AG10803 (cell line): ENCODE data around the gene UBXN10.
A peak's percentile ranks its signal among the peaks of the same experiment; 100 is the strongest.

Source experiments
- DNase-seq: peaks from one replicate; pipeline ENCODE4 v3.0.0; 2010; ENCODE audit warnings: low read depth
- H3K4me3 ChIP-seq: 2 replicates; pipeline ENCODE4 v1.5.1; 2011; ENCODE audit warnings: mild to moderate bottlenecking, low read length, control low read depth
- CTCF ChIP-seq: conservative IDR thresholded peaks from 2 replicates; pipeline ENCODE4 v1.5.1; 2011; ENCODE audit warnings: mild to moderate bottlenecking, low read length, control low read depth, inconsistent platforms

Gene UBXN10

DNA sequence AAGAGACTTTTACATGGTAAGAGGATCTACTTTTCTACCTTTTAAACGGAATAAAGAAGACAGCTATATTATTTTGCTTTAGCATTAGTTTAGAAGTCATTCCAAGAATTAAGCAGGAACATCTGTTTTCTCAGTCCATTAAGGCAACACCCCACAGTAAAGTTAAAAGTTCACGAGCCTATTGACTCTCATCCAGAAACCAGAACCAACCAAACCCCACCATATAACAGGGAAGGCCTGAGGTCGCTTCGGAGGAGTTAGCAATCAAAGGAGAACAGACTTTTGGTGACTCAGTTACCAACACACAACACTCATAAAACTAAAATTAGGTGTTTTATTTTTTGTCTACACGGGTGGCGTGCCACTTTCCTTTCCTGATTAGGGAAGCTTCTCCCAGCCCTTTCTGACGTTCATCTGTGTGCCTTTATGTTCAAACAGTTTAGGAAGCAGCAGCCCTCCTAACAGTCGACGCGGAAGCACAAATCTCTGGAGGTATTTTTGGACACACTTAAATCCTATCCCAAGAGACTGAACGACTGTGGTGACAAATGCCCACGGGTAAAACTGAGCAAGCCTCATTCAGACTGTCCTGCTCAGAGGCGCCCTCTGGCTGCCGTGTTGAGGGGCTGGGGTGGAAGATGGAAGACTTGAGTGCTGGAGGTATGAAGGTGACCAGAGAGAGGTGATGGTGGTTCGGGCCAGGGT is 9.0 kb downstream of the UBXN10 start:
- TF ChIP-seq CTCF: peak; percentile 94
- DNase-seq: peak; percentile 45
- H3K4me3 ChIP-seq: no peak overlapping the region

- TF ChIP-seq CTCF: no peak
- DNase-seq: no peak
- H3K4me3 ChIP-seq: no peak overlapping the region
Measured at GRCh38 chr1:20195462-20195780, 9.5 kb downstream of the UBXN10 start.

DNA sequence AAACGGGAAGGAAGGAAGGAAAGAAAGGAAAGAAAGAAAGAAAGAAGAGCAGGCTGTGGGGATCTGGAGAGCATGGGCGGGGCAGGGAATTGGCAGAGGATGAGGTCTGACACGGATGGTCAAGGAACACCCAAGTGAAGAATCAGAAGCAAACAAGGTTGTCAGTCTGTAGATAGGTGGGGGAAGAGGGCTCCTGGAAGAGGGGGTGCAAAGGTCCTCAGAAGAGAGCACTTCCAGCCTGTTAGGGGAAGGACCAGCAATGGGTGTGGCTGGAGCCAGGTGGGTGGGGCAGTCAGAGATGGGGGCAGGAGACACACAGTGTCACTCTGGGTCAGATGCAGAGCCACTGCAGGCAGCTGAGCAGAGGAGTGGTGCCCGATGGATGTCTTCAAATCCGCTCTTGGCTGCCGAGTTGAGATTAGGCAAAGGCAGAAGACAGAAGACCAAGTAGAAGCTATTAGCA is 11.5 kb downstream of the UBXN10 start:
- no peak for DNase-seq
- H3K4me3 ChIP-seq: no peak overlapping the region
- no peak for TF ChIP-seq CTCF

DNA sequence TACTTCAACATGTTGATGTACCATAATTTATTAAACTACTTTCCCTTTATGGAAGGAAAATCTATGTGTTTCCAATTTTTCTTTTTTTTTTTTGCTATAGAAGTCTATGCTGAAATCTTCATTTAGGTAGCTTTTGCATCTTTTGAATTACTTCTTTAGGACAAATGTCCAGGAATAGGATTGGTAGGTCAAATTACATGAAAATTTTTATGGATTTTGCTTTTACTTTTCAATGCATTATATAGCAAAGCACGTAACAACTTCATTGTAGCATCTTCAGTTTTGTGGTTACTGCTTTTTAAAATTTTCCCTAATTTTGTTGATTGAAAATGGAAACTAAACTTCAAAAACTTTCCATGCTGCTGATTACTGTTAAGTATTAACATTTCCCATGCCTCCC is 12.4 kb downstream of the UBXN10 start:
- no peak overlapping the region for H3K4me3 ChIP-seq
- no peak for DNase-seq
- TF ChIP-seq CTCF: no peak

DNA sequence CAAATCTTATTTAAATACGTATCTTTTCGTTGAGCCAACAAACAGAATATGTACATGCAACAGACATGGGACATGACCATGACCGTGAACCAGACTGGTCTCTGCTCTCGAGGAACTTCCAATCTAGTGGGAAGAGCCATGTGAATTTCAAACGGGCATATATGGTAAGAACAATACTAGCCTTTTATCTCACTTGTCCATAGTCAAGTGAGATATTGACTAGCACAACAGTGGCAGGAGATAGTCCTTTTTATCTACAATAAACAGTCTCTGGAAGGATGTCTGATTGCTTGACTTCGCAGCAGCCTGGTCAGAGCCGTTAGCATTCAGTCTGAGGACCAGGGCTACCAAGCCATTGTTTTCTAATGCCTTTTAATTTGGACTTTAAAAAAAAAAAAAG is 13.0 kb downstream of the UBXN10 start:
- TF ChIP-seq CTCF: no peak
- H3K4me3 ChIP-seq: no peak overlapping the region
- DNase-seq: no peak

- TF ChIP-seq CTCF: no peak
- H3K4me3 ChIP-seq: no peak overlapping the region
- DNase-seq: no peak
Measured at GRCh38 chr1:20199403-20199802, 13.5 kb downstream of the UBXN10 start.

GRCh38 chr1:20199840-20200239 is 13.9 kb downstream of the UBXN10 start:
- no peak for DNase-seq
- TF ChIP-seq CTCF: no peak

More at GRCh38 chr1:20199840-20200239, 13.9 kb downstream of the UBXN10 start:
- H3K4me3 ChIP-seq: no peak overlapping the region
